IPS-18a (cell line): ENCODE measurements around the gene POU6F2.

Experiments
- H3K27ac ChIP-seq: one replicate; pipeline ENCODE4 v1.5.1; 2013; ENCODE audit warnings: low read length
- H3K27me3 ChIP-seq: one replicate; pipeline ENCODE4 v1.6.1; 2013; ENCODE audit warnings: mild to moderate bottlenecking, low read length; ENCODE audit not compliant: control insufficient read depth, insufficient read depth
- H3K36me3 ChIP-seq: one replicate; pipeline ENCODE4 v1.6.1; 2013; ENCODE audit warnings: low read depth, low read length; ENCODE audit not compliant: control insufficient read depth
- H3K4me1 ChIP-seq: one replicate; pipeline ENCODE4 v1.6.1; 2013; ENCODE audit warnings: low read depth, low read length; ENCODE audit not compliant: control insufficient read depth
- H3K4me3 ChIP-seq: one replicate; pipeline ENCODE4 v1.5.1; 2013; ENCODE audit warnings: low read length
- H3K9ac ChIP-seq: one replicate; pipeline ENCODE4 v1.6.1; 2013; ENCODE audit warnings: mild to moderate bottlenecking, low read length, moderate library complexity
- H3K9me3 ChIP-seq: one replicate; pipeline ENCODE4 v1.6.1; 2013; ENCODE audit warnings: low read depth, low read length; ENCODE audit not compliant: control insufficient read depth

The POU6F2 gene

DNA sequence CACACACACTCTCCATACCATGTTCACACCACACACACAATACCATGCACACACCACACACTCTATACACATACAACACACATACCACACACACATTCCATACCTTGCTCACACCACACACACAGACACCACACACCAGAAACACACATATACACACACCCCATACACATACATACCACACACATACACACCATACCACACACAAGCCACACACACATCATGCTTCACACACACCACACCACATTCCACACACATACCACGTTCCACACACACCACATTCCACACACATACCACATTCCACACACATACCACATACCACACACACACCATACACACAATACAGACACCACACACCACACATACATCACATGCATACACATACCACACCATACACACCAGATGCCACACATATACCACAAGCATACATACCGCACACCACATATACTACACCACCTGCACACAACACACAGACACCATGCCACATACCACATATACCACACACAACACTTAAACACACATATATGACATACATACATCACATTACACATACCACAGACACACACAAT, 282.7 kb downstream of the POU6F2 start:
- H3K27ac ChIP-seq: no peak overlapping the region
- H3K36me3 ChIP-seq: no peaks in the 10 kb centered on the region
- H3K9ac ChIP-seq: no peak overlapping the region
- no peak overlapping the region for H3K4me3 ChIP-seq
- no peaks in the 10 kb centered on the region for H3K9me3 ChIP-seq
- H3K27me3 ChIP-seq: no peaks in the 10 kb centered on the region
- peaks cover 18% of the 10 kb centered on the region for H3K4me1 ChIP-seq

DNA sequence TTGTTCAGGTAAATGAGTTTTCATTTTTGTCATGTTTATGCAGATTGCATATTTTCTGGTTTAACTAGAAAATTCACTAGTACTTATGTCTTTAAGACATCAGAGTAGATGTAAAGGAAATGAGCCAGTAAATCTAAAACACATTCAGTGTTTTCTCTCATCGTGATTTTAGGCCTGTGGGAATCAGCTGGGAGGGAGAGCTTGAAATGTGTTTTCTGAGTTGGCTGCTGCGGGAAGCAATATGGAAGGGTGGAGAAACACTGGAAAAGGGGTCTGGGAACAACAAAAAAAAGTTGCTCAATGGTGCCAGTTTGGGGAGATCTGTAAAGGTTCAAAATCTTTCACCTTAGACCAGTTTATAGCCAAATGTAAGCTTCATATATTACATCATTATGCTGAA, 284.1 kb downstream of the POU6F2 start:
- H3K9ac ChIP-seq: no peak overlapping the region
- H3K36me3 ChIP-seq: no peaks in the 10 kb centered on the region
- peaks cover 32% of the 10 kb centered on the region for H3K4me1 ChIP-seq
- no peaks in the 10 kb centered on the region for H3K9me3 ChIP-seq
- no peak overlapping the region for H3K4me3 ChIP-seq
- H3K27ac ChIP-seq: no peak overlapping the region
- H3K27me3 ChIP-seq: no peaks in the 10 kb centered on the region

DNA sequence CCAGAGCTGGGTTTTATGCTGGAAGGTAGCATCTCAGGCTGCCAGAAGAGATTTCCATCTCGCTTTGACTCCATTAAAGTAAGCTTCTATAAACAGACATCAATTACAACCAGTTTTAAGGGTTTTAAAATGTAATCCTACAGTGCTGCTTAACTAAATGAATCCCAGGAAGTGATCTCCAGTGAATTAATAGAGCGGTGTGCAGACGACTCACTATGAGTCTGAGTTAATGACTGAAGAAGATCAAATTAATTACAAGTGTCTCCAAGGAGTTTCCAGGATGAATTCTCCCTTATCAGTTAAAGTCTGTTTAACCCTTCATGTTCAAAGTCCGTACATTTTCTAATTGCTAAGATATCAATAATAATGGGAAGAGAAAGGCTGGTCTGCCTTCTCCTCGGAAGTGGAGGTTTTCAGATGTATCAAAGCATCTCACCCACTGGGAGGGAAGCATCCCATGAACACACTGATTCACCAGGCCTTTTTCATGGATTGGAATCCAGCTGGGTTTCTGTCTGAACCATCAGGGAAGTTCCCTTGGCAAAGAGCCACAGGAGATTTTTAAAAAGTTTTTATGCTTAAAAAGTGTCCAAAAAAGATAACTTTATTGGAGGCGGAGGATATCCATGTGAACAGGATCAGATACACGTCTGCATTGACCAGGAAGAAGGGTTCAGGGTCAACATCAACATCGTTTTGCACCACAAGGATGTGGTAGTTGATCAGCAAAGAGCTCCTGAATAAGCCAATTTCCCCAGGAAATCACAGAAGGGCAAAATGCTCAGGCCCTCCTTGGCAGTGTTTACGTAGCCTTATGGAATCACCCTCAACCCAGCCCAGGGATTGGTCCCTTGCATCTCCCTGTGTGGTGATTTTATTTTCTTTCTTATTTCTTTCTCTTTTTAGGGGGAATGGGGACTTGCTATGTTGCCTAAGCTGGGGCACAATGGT, 288.2 kb downstream of the POU6F2 start:
- H3K4me3 ChIP-seq: peak overlapping the region; percentile 19
- peaks cover 23% of the 10 kb centered on the region for H3K4me1 ChIP-seq
- H3K27me3 ChIP-seq: no peaks in the 10 kb centered on the region
- H3K9me3 ChIP-seq: no peaks in the 10 kb centered on the region
- H3K9ac ChIP-seq: no peak overlapping the region
- H3K36me3 ChIP-seq: no peaks in the 10 kb centered on the region
- no peak overlapping the region for H3K27ac ChIP-seq

DNA sequence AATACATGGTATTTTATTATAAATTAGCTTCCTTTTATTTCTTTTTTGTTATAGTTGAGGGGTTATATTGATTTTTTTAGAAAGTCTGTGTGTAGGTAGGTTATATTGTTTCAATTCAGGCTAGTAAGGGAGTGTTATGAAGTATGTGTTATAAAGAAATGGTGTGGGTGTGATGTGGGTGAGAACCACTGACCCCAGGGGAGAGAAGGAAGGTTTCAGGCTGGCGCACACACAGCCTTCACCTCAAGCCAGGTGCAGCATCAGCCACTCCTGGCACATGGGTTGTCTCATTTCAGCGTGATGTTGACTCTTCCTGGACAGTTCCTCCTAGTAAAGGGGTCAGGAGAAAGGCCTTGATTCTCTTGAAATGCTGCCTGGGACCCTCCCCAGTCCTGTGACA, 291.3 kb downstream of the POU6F2 start:
- Histone ChIP-seq H3K9ac (no peak overlapping the region), H3K27me3 (no peaks in the 10 kb centered on the region), H3K36me3 (no peaks in the 10 kb centered on the region), H3K27ac (no peak overlapping the region), H3K9me3 (no peaks in the 10 kb centered on the region), H3K4me3 (no peak overlapping the region), H3K4me1 (peaks cover 35% of the 10 kb centered on the region)

DNA sequence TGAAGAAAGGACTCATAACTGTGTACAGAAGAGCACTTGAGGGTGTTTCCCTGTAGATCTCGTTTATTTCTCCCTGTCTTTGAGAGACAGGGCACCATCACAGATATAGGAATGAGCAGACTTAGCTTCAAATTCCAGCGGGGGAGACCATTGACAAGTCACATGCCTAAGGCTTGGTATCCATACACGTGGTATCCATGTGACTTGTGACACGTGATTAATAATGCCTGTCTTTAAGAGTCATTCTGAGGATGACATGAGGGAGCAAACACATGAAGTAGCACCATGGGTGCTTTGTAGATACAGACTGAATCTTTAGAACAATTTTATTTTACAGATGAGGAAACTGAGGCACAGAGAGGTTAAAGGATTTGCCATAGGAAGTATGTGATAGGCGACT, 292.3 kb downstream of the POU6F2 start:
- Histone ChIP-seq H3K9ac (no peak overlapping the region), H3K27ac (no peak overlapping the region), H3K36me3 (no peaks in the 10 kb centered on the region), H3K4me1 (peaks cover 33% of the 10 kb centered on the region), H3K27me3 (no peaks in the 10 kb centered on the region), H3K4me3 (no peak overlapping the region), H3K9me3 (no peaks in the 10 kb centered on the region)

DNA sequence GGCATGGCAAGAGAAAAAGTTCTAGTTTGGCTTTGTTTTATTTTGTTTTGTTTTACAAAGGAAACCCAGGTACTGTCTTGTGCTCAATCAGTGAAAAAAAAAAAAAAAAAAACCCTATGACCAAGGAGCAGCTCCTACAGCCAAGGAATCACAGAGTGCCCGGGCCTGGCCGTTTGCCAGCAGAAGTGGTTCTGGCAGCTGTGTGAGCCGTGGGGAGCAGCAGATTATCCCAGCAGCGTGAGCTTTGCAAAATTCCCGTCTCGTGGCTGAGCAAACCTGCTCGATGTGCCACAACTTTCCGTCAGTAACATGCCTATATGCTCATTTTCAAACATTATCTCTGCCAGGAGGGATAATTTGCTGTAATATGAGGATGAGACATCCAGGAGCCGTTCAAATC, 293.7 kb downstream of the POU6F2 start:
- Histone ChIP-seq H3K4me1 (peaks cover 20% of the 10 kb centered on the region), H3K27ac (no peak overlapping the region), H3K9ac (no peak overlapping the region), H3K36me3 (no peaks in the 10 kb centered on the region), H3K4me3 (no peak overlapping the region), H3K9me3 (no peaks in the 10 kb centered on the region), H3K27me3 (no peaks in the 10 kb centered on the region)

DNA sequence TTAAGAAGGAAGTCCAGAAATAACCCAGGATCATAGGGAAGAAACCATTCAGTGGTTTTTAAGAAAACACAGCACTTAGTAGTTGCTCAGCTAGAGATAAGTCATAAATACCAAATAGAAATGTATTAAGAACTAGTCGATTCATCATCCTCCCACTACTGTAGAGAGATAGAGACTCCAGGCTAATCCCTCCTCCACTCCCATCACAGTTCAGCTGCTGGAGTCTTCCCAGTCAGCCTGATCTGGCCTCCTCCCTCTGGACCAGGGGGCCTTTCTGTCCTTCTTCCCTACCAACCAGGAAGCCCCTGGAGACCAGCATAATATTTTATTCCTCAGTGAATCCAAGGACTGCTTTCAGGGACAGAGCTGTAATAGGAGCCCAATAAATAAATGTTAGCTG, 294.4 kb downstream of the POU6F2 start:
- Histone ChIP-seq H3K4me1 (peaks cover 12% of the 10 kb centered on the region), H3K9me3 (no peaks in the 10 kb centered on the region), H3K27ac (no peak overlapping the region), H3K36me3 (no peaks in the 10 kb centered on the region), H3K27me3 (no peaks in the 10 kb centered on the region), H3K9ac (no peak overlapping the region), H3K4me3 (no peak overlapping the region)

DNA sequence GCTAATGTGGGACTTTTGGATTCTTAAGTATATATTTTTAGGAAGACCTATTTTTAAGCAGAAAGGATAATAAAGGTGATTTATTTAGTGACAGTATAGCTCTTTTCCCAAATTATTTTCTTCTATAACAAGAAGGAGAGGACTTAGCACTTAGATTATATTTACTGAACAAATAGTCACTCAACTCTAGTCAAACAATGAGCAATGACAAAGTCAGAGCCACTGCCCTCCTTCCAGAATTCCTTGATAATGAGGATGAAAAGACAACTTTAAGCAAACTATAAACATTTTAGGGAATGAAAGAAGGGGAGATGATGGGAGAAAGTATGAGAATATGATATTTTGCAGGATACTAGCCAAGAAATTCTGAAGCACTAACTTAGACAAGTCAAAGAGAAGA, 295.0 kb downstream of the POU6F2 start:
- Histone ChIP-seq H3K4me3 (no peak overlapping the region), H3K9me3 (no peaks in the 10 kb centered on the region)

DNA sequence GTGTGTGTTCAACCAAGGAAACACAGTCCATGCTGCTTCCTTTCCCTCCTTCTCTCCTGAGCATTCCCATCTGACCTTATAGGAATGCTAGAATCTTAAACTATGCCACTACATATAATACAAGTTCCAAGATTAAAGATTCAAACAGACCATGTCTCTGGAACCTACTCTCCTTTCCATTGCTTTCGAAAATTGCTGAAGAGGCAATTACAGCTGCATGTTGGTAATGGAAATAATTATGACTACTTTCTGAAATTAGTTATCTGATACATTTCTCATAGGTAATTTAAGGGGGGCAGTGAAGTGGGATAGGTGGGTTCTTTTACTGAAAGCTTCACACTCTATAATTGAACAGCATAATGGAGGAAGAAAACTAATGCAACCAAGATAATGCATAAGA, 302.6 kb downstream of the POU6F2 start:
- no peak overlapping the region for H3K9ac ChIP-seq
- H3K9me3 ChIP-seq: no peaks in the 10 kb centered on the region

More for the DNA sequence above, 295.0 kb downstream of the POU6F2 start:
- peaks cover 12% of the 10 kb centered on the region for H3K4me1 ChIP-seq
- H3K36me3 ChIP-seq: no peaks in the 10 kb centered on the region
- H3K9ac ChIP-seq: no peak overlapping the region
- no peaks in the 10 kb centered on the region for H3K27me3 ChIP-seq
- H3K27ac ChIP-seq: no peak overlapping the region

DNA sequence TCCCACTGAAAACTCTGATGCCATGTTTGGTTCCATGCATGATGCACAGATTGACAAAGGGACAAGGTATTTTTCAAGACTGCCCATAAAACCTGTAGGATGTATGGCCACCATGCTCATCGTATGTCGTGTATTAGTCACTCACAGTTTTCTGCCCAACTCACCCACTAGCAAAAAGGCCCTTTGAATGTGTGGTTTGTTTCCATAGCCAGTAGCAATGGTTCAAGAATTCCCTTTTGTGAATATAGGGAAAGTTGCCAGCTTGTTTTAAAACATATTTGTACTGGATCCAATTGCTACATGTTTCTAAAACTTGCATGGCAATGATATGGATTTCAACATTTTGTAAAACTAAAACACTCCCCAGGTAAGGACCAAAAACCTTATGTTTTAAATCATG, 307.5 kb downstream of the POU6F2 start:
- Histone ChIP-seq H3K36me3 (no peaks in the 10 kb centered on the region), H3K9me3 (no peaks in the 10 kb centered on the region), H3K4me1 (peaks cover 8% of the 10 kb centered on the region), H3K27me3 (no peaks in the 10 kb centered on the region), H3K9ac (no peak overlapping the region), H3K27ac (no peak overlapping the region), H3K4me3 (no peak overlapping the region)

More for the DNA sequence above, 302.6 kb downstream of the POU6F2 start:
- Histone ChIP-seq H3K4me3 (no peak overlapping the region), H3K36me3 (no peaks in the 10 kb centered on the region), H3K4me1 (peaks cover 8% of the 10 kb centered on the region), H3K27me3 (no peaks in the 10 kb centered on the region), H3K27ac (no peak overlapping the region)

DNA sequence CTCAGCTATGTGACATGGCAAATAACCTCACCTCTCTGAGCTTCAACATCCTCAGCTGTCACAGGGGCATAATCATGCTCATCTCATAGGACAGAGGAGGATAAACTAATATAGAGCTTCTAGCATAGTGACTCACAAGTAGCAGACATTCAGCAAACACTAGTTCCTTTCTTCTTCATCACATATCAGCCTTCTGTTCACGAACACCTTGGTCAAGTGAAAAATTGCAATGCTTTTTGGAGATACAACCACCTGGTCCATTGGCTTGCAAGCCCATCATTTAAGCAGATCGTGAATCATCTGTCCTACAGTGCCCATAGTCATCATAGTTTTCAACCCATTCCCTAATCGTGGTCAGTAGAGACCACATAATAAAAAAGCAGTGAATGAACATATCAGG, 310.6 kb downstream of the POU6F2 start:
- Histone ChIP-seq H3K27me3 (no peaks in the 10 kb centered on the region), H3K9me3 (no peaks in the 10 kb centered on the region)

More for the DNA sequence above, 310.6 kb downstream of the POU6F2 start:
- Histone ChIP-seq H3K36me3 (no peaks in the 10 kb centered on the region), H3K9ac (no peak overlapping the region), H3K27ac (no peak overlapping the region), H3K4me1 (peaks cover 8% of the 10 kb centered on the region), H3K4me3 (no peak overlapping the region)
